ENCODE data around the gene FER. TPM values are rescaled to one million over a fixed set of nuclear protein-coding genes. Genes with fewer than 3 reads are reported as not detected.

FER gene
- total and polyA plus RNA-seq, 2 of the 13 experiments (the other 11 are each of a cell fraction or from before 2014, with no cell fraction given) = 7.9 to 29.0 TPM

DNA sequence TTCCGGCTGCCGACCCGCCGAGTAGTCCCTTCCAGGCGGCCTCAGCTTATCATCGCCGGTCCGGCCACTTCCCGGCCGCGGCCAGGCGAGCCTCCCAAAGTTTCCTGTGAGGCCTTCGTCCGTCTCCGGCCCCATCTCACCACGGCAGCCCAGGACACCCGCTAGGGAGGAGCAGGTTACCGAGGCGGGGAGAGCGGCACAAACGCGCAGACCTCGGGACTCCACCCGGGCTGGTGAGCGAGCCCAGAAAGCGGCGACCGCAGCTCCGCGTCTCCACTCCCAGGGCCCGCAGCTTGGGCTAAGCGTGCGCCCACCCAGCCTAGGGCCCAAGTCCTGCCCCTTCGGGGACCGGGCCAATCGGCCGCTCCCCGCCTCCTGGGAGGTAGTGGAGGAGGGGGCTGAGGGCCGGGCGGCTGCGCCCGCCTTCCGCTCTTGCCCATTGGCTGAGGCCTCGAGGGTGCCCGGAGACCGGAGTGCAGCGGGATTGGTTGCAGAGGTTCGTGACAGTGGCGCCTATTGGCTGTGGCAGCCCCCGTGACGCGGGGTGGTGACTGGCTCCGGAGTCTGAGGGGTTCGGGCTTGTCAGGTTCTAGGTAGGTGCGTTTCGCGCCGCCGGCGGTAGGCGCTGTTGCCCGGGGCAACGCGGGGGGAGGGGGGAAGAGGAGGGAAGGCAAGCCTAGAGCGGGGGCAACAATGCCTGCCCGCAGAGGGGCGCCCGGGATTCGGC, 867 bp downstream of the FER start (continued):
- TF ChIP-seq, protein P1, sequence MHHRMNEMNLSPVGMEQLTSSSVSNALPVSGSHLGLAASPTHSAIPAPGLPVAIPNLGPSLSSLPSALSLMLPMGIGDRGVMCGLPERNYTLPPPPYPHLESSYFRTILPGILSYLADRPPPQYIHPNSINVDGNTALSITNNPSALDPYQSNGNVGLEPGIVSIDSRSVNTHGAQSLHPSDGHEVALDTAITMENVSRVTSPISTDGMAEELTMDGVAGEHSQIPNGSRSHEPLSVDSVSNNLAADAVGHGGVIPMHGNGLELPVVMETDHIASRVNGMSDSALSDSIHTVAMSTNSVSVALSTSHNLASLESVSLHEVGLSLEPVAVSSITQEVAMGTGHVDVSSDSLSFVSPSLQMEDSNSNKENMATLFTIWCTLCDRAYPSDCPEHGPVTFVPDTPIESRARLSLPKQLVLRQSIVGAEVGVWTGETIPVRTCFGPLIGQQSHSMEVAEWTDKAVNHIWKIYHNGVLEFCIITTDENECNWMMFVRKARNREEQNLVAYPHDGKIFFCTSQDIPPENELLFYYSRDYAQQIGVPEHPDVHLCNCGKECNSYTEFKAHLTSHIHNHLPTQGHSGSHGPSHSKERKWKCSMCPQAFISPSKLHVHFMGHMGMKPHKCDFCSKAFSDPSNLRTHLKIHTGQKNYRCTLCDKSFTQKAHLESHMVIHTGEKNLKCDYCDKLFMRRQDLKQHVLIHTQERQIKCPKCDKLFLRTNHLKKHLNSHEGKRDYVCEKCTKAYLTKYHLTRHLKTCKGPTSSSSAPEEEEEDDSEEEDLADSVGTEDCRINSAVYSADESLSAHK (CRISPR knock-in tag; IDR thresholded peaks at IDR 0.05; ENCODE audit: borderline replicate concordance) = no peak
- TF ChIP-seq ATM (IDR thresholded peaks at IDR 0.05; ENCODE audit: borderline replicate concordance) (no peak), ZNF614 (CRISPR knock-in tag; IDR thresholded peaks at IDR 0.05; ENCODE audit: borderline replicate concordance) (peak; percentile 82), HOXD1 (CRISPR knock-in tag; IDR thresholded peaks at IDR 0.05) (0 out of 2 replicates have a peak, but pooled peaks have one; percentile 44), XBP1 (CRISPR knock-in tag; IDR thresholded peaks at IDR 0.05) (0 out of 2 replicates have a peak, but pooled peaks have one; percentile 33), PLRG1 (conservative IDR thresholded peaks at IDR 0.05) (no peak), TBX2 (CRISPR knock-in tag; IDR thresholded peaks at IDR 0.05; ENCODE audit: borderline replicate concordance) (peak; percentile 81; the same call in 1 of the 2 replicates), MED13 (CRISPR knock-in tag; IDR thresholded peaks at IDR 0.05) (peak; percentile 39; the same call in 1 of the 2 replicates), DMAP1 (CRISPR knock-in tag; IDR thresholded peaks at IDR 0.05) (peak; percentile 74; the same call in 1 of the 2 replicates), NCOA1 (CRISPR knock-in tag; IDR thresholded peaks at IDR 0.05) (peak; percentile 30; the same call in 1 of the 2 replicates), MED8 (CRISPR knock-in tag; IDR thresholded peaks at IDR 0.05; ENCODE audit: insufficient replicate concordance) (peak; percentile 44), ZNF136 (CRISPR knock-in tag; IDR thresholded peaks at IDR 0.05; ENCODE audit: low read depth) (peak; percentile 57; the same call in 1 of the 2 replicates), YY1 (IDR thresholded peaks at IDR 0.05; ENCODE audit: insufficient read depth, insufficient replicate concordance, low read depth, low read length) (no peak), ZNF891 (CRISPR knock-in tag; IDR thresholded peaks at IDR 0.05) (peak; percentile 96), KLF11 (CRISPR knock-in tag; IDR thresholded peaks at IDR 0.05) (peak; percentile 58; the same call in 1 of the 2 replicates), MED1 (CRISPR knock-in tag; IDR thresholded peaks at IDR 0.05) (peak; percentile 56; the same call in 1 of the 2 replicates), MEIS1 (CRISPR knock-in tag; IDR thresholded peaks at IDR 0.05; ENCODE audit: borderline replicate concordance) (peak; percentile 49; the same call in 1 of the 2 replicates), ZNF331 (CRISPR knock-in tag; IDR thresholded peaks at IDR 0.05) (peak; percentile 90), KDM5B (CRISPR knock-in tag; IDR thresholded peaks at IDR 0.05; ENCODE audit: borderline replicate concordance) (peak; percentile 81; the same call in 1 of the 2 replicates), REPIN1 (CRISPR knock-in tag; IDR thresholded peaks at IDR 0.05; ENCODE audit: borderline replicate concordance, low read depth) (peak; percentile 43; the same call in 1 of the 2 replicates), ZNF431 (CRISPR knock-in tag; IDR thresholded peaks at IDR 0.05; ENCODE audit: borderline replicate concordance, low read depth) (no peak)
- TF ChIP-seq, protein P2, sequence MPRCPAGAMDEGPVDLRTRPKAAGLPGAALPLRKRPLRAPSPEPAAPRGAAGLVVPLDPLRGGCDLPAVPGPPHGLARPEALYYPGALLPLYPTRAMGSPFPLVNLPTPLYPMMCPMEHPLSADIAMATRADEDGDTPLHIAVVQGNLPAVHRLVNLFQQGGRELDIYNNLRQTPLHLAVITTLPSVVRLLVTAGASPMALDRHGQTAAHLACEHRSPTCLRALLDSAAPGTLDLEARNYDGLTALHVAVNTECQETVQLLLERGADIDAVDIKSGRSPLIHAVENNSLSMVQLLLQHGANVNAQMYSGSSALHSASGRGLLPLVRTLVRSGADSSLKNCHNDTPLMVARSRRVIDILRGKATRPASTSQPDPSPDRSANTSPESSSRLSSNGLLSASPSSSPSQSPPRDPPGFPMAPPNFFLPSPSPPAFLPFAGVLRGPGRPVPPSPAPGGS (CRISPR knock-in tag; IDR thresholded peaks at IDR 0.05) = peak; percentile 90; the same call in 1 of the 2 replicates
- TF ChIP-seq, protein P3, sequence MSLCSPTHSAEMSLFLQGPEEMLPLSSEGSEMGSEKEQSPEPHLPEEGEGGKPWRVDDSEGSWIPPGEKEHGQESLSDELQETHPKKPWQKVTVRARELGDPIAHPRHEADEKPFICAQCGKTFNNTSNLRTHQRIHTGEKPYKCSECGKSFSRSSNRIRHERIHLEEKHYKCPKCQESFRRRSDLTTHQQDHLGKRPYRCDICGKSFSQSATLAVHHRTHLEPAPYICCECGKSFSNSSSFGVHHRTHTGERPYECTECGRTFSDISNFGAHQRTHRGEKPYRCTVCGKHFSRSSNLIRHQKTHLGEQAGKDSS (CRISPR knock-in tag; IDR thresholded peaks at IDR 0.05; ENCODE audit: borderline replicate concordance, low read depth) = peak; percentile 73; the same call in 1 of the 2 replicates

Data from HepG2 (cell line).